Smooth muscle cell (in vitro differentiated cells): Measurements from ENCODE around the gene REV1. TPM values are rescaled to one million over a fixed set of nuclear protein-coding genes. Genes with fewer than 3 reads are reported as not detected.

ENCODE experiments used
- DNase-seq: peaks from one replicate; lab custom pipeline; 2025; ENCODE audit not compliant: unreplicated experiment; lab: John Stamatoyannopoulos, UW
- H2AFZ ChIP-seq: fragments of 200-600 bp; sonication (generic); 2 replicates; pipeline ENCODE4 v1.6.0; 2016; ENCODE audit warnings: antibody characterized with exemption, low read depth, mild to moderate bottlenecking
- H3F3A ChIP-seq: fragments of 200-600 bp; sonication (generic); 2 replicates; pipeline ENCODE4 v1.6.0; 2017; ENCODE audit warnings: antibody characterized with exemption, low read depth
- H3K27ac ChIP-seq: fragments of 200-600 bp; sonication (generic); 2 replicates; pipeline ENCODE4 v1.5.1; 2016; ENCODE audit warnings: low read depth, mild to moderate bottlenecking
- H3K27me3 ChIP-seq: fragments of 200-600 bp; sonication (generic); 2 replicates; pipeline ENCODE4 v1.6.1; 2016; ENCODE audit warnings: low read depth, mild to moderate bottlenecking
- H3K36me3 ChIP-seq: fragments of 200-600 bp; sonication (generic); 2 replicates; pipeline ENCODE4 v1.5.1; 2016; ENCODE audit warnings: low read depth
- H3K4me1 ChIP-seq: fragments of 200-600 bp; sonication (generic); 2 replicates; pipeline ENCODE4 v1.5.1; 2016; ENCODE audit warnings: low read depth
- H3K4me2 ChIP-seq: fragments of 200-600 bp; sonication (generic); 2 replicates; pipeline ENCODE4 v1.6.0; 2016; ENCODE audit warnings: mild to moderate bottlenecking
- H3K4me3 ChIP-seq: fragments of 200-600 bp; sonication (generic); 2 replicates; pipeline ENCODE4 v1.5.1; 2016; ENCODE audit warnings: mild to moderate bottlenecking
- H3K79me2 ChIP-seq: fragments of 200-600 bp; sonication (generic); 2 replicates; pipeline ENCODE4 v1.6.0; 2016; ENCODE audit warnings: low read depth, mild to moderate bottlenecking
- H3K9ac ChIP-seq: fragments of 200-600 bp; sonication (generic); 2 replicates; pipeline ENCODE4 v1.6.0; 2016; ENCODE audit warnings: low read depth
- H3K9me3 ChIP-seq: fragments of 200-600 bp; sonication (generic); replicated peaks from 2 replicates; pipeline ENCODE4 v1.5.1; 2016; ENCODE audit warnings: low read depth
- H4K20me1 ChIP-seq: fragments of 200-600 bp; sonication (generic); 2 replicates; pipeline ENCODE4 v1.6.0; 2016; ENCODE audit warnings: low read depth
- CTCF ChIP-seq: fragments of 200-600 bp; sonication (generic); IDR thresholded peaks from 2 replicates; pipeline ENCODE4 v1.5.1; 2017; ENCODE audit warnings: borderline replicate concordance, mild to moderate bottlenecking, antibody characterized with exemption; ENCODE audit not compliant: insufficient read depth, poor library complexity, severe bottlenecking
- WGBS: methylation state at CpG from one replicate; pipeline ENCODE4 v1.1.7; 2016; ENCODE audit warnings: low lambda C conversion rate; 5-methylcytosine and 5-hydroxymethylcytosine counted together
- polyA plus RNA-seq: library from polyadenylated mRNA; unstranded; fragments of >200 nt; fragmentation: Nextera tagmentation; extraction: Ambion mirVana; gene quantifications from 2 replicates; pipeline ENCODE4 v1.2.1, GENCODE V29; 2016
- total RNA-seq: library from RNA; depleted of rRNA; stranded (reverse); fragments of >200 nt; gene quantifications from 2 replicates; pipeline ENCODE4 v1.2.3, GENCODE V29; 2014

Gene REV1
- total and polyA plus RNA-seq, 2 experiments from 2014 or later, result 9.5 to 20.6 TPM

- Histone ChIP-seq H3K36me3 (no peaks in the 10 kb centered on the region), H3K9ac (no peak overlapping the region), H3K4me3 (no peak overlapping the region), H3K4me2 (no peak overlapping the region), H3K27me3 (no peaks in the 10 kb centered on the region), H4K20me1 (no peaks in the 10 kb centered on the region), H3K4me1 (no peaks in the 10 kb centered on the region), H3F3A (no peaks in the 10 kb centered on the region), H3K27ac (no peak overlapping the region), H2AFZ (no peak overlapping the region), H3K9me3 (no peaks in the 10 kb centered on the region), H3K79me2 (no peaks in the 10 kb centered on the region)
- no peak for DNase-seq
- 97% methylated on average over 2 of the region's 2 CpGs for WGBS
- no peak for TF ChIP-seq CTCF
These were observed 32.3 kb upstream of the REV1 start for GRCh38 chr2:99522157-99522556.

- H2AFZ ChIP-seq, result no peak overlapping the region
- no peaks in the 10 kb centered on the region for H4K20me1 ChIP-seq
- no peaks in the 10 kb centered on the region for H3F3A ChIP-seq
- no peaks in the 10 kb centered on the region for H3K36me3 ChIP-seq
- no peak overlapping the region for H3K27ac ChIP-seq
- DNase-seq, result no peak
- H3K9me3 ChIP-seq, result no peaks in the 10 kb centered on the region
- no peak overlapping the region for H3K4me3 ChIP-seq
- TF ChIP-seq CTCF, result no peak
- H3K27me3 ChIP-seq, result no peaks in the 10 kb centered on the region
- H3K79me2 ChIP-seq, result no peaks in the 10 kb centered on the region
- H3K4me2 ChIP-seq, result no peak overlapping the region
- no peak overlapping the region for H3K9ac ChIP-seq
- H3K4me1 ChIP-seq, result no peaks in the 10 kb centered on the region
- 89% methylated on average over 3 of the region's 3 CpGs for WGBS
These were observed 31.0 kb upstream of the REV1 start for GRCh38 chr2:99520813-99521212.

GRCh38 chr2:99520195-99520594 lies 30.4 kb upstream of the REV1 start:
- Histone ChIP-seq H3K79me2 (no peaks in the 10 kb centered on the region), H3K9me3 (no peaks in the 10 kb centered on the region), H3F3A (no peaks in the 10 kb centered on the region), H3K27me3 (no peaks in the 10 kb centered on the region), H4K20me1 (no peaks in the 10 kb centered on the region), H3K4me3 (no peak overlapping the region), H3K4me1 (no peaks in the 10 kb centered on the region), H3K4me2 (no peak overlapping the region), H2AFZ (no peak overlapping the region), H3K27ac (no peak overlapping the region), H3K36me3 (no peaks in the 10 kb centered on the region), H3K9ac (no peak overlapping the region)
- no peak for DNase-seq
- 90% methylated on average over 4 of the region's 4 CpGs for WGBS
- no peak for TF ChIP-seq CTCF

GRCh38 chr2:99514357-99514756 lies 24.5 kb upstream of the REV1 start:
- Histone ChIP-seq H4K20me1 (no peaks in the 10 kb centered on the region), H3K4me1 (no peaks in the 10 kb centered on the region), H3K79me2 (no peaks in the 10 kb centered on the region), H3K27me3 (no peaks in the 10 kb centered on the region), H3K9me3 (no peaks in the 10 kb centered on the region), H3K36me3 (no peaks in the 10 kb centered on the region), H3F3A (no peaks in the 10 kb centered on the region), H3K9ac (no peak overlapping the region), H3K27ac (no peak overlapping the region), H2AFZ (no peak overlapping the region), H3K4me3 (no peak overlapping the region), H3K4me2 (no peak overlapping the region)
- 89% methylated on average over 4 of the region's 4 CpGs for WGBS
- no peak for TF ChIP-seq CTCF
- DNase-seq, result no peak
